Pons (tissue), 1 donor: ENCODE results near the gene UBL7.

Source experiments
- DNase-seq: peaks from one replicate; pipeline ENCODE4 v3.0.0-alpha.2; 2016; ENCODE audit warnings: low spot score

The UBL7 gene

GRCh38 chr15:74408385-74408784 lies 52.6 kb downstream of the UBL7 start:
- DNase-seq: no peak

- peak; percentile 54 for DNase-seq
Observed at GRCh38 chr15:74406992-74407705, 53.8 kb downstream of the UBL7 start.

- DNase-seq: no peak
Observed at GRCh38 chr15:74406517-74406916, 54.4 kb downstream of the UBL7 start.

GRCh38 chr15:74405823-74406222 lies 55.1 kb downstream of the UBL7 start:
- DNase-seq: no peak

- no peak for DNase-seq
Observed at GRCh38 chr15:74403991-74404563, 56.9 kb downstream of the UBL7 start.

GRCh38 chr15:74403588-74403919 lies 57.4 kb downstream of the UBL7 start:
- no peak for DNase-seq

- no peak for DNase-seq
Observed at GRCh38 chr15:74402873-74403587, 57.9 kb downstream of the UBL7 start.

- no peak for DNase-seq
Observed at GRCh38 chr15:74402337-74402841, 58.6 kb downstream of the UBL7 start.

- no peak for DNase-seq
Observed at GRCh38 chr15:74400915-74401757, 59.8 kb downstream of the UBL7 start.

GRCh38 chr15:74400313-74400860 lies 60.6 kb downstream of the UBL7 start:
- no peak for DNase-seq

- no peak for DNase-seq
Observed at GRCh38 chr15:74399511-74400312, 61.2 kb downstream of the UBL7 start.

GRCh38 chr15:74399100-74399499 lies 61.9 kb downstream of the UBL7 start:
- no peak for DNase-seq

- DNase-seq: no peak
Observed at GRCh38 chr15:74398183-74398582, 62.8 kb downstream of the UBL7 start.

- no peak for DNase-seq
Observed at GRCh38 chr15:74397239-74398068, 63.5 kb downstream of the UBL7 start.

- peak; percentile 60 for DNase-seq
Observed at GRCh38 chr15:74396445-74397238, 64.3 kb downstream of the UBL7 start.

GRCh38 chr15:74396146-74396438 lies 64.9 kb downstream of the UBL7 start:
- DNase-seq: no peak
